H1 (cell line): Measurements from ENCODE around the gene KIAA1586. TPM values are rescaled to one million over a fixed set of nuclear protein-coding genes. Genes with fewer than 3 reads are reported as not detected.

ENCODE experiments used
- CHD7 ChIP-seq: fragments of 300-600 bp; sonication (generic); IDR thresholded peaks from 2 replicates; pipeline ENCODE4 v1.7.1; 2012; ENCODE audit warnings: low read length, moderate library complexity, mild to moderate bottlenecking, inconsistent platforms; ENCODE audit not compliant: insufficient replicate concordance
- EGR1 ChIP-seq: IDR thresholded peaks from 2 replicates; pipeline ENCODE4 v1.6.1; 2011; ENCODE audit warnings: low read depth, low read length, borderline replicate concordance
- KDM5A ChIP-seq: fragments of 200-600 bp; IDR thresholded peaks from 2 replicates; pipeline ENCODE4 v1.7.1; 2012; ENCODE audit warnings: mild to moderate bottlenecking, low read length, inconsistent platforms, mixed read lengths
- NRF1 ChIP-seq: IDR thresholded peaks from 2 replicates; pipeline ENCODE4 v1.6.1; 2011; ENCODE audit warnings: mild to moderate bottlenecking, low read depth, low read length, improper control_type of control experiment
- SIN3A ChIP-seq, 2 experiments: IDR thresholded peaks in 1 of 2; conservative IDR thresholded peaks in 1 of 2; 2 replicates each; pipeline ENCODE4 v1.6.1; 2011 to 2012; ENCODE audit warnings: low read length in 2 of 2, improper control_type of control experiment in 1 of 2, low read depth in 1 of 2, mild to moderate bottlenecking in 1 of 2
- polyA plus RNA-seq, 7 experiments: library from polyadenylated mRNA; depleted of rRNA in 3 of 7; stranded (reverse) in 5 of 7; unstranded in 2 of 7; fragments of >200 nt in 5 of 7; fragments of 200-250 nt in 2 of 7; gene quantifications; 1 replicate in 5 of 7; 2 replicates in 1 of 7; 4 replicates in 1 of 7; pipeline versions ENCODE4 v1.2.1 to v1.2.3, GENCODE V29; 2011 to 2013; ENCODE audit warnings: missing spikeins in 2 of 7, mixed read lengths in 2 of 7
- total RNA-seq: library from RNA; stranded (reverse); fragmentation: NEBNext Ultra II Directional; extraction: Animal tissue kit (Norgen Biotek cat#: 25700); gene quantifications from 2 replicates; pipeline ENCODE4 v1.2.1, GENCODE V29; 2021
- TF ChIP-seq, protein P1 (sequence below): IDR thresholded peaks from 2 replicates; pipeline ENCODE4 v1.6.1; 2012; ENCODE audit warnings: inconsistent platforms

KIAA1586 gene
- total and polyA plus RNA-seq, 2 of the 8 experiments (the other 6 are each of a cell fraction or from before 2014, with no cell fraction given): 2.1 to 24.4 TPM

DNA sequence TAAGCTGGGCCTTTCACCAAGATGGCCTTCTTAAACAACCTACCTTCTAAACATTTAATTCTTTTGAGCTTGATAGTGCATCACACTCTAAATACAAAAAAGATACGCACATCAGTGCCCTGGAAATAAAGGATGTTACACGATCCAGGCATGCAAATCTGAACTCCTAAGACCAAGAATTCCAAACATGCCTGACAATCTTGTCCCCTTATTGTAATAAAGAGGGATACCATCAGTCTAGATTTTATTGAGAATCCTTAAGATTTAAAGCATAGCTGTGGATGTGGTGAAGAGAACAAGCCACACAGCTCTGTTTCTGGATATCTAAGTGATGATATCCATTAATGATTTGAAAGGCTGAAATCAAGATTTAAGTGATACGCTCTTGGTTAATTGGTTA is 56.5 kb downstream of the KIAA1586 start (continued):
- TF ChIP-seq CHD7: no peak
- TF ChIP-seq SIN3A (conservative IDR thresholded peaks at IDR 0.05 in 1 of 2, IDR thresholded peaks at IDR 0.05 in 1 of 2; ENCODE audit: low read depth in 1 of 2, low read length in 2 of 2): no peak
- TF ChIP-seq EGR1: no peak
- TF ChIP-seq NRF1: no peak
- no peak for TF ChIP-seq KDM5A
- TF ChIP-seq, protein P1, sequence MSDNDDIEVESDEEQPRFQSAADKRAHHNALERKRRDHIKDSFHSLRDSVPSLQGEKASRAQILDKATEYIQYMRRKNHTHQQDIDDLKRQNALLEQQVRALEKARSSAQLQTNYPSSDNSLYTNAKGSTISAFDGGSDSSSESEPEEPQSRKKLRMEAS: no peak
